ENCODE measurements around the gene KCNIP4.
"Not testable (repeated sequence)": the region's sequence is repeated elsewhere in the genome, so short reads cannot be mapped to it uniquely, and the experiment has no call there.

Gene KCNIP4

DNA sequence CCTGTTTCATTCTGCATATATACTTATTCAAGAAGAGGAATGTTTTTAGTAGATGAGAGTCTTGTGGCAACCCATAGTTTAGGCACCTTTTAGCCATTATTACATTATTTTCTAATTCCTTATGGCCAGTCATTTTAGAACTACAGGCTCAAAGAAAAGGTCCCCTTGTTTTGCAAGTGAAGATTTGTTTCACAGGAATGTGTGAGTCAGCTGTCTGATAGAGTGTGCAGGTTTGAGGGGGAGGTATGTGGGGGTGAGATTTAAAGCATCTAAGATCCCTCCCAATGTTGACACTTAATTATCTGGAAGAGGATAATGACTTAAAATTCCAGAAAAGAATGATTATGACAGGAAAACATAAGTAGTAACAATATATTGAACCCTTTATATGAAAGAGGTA is 495.6 kb downstream of the KCNIP4 start:
- no peak for DNase-seq

DNA sequence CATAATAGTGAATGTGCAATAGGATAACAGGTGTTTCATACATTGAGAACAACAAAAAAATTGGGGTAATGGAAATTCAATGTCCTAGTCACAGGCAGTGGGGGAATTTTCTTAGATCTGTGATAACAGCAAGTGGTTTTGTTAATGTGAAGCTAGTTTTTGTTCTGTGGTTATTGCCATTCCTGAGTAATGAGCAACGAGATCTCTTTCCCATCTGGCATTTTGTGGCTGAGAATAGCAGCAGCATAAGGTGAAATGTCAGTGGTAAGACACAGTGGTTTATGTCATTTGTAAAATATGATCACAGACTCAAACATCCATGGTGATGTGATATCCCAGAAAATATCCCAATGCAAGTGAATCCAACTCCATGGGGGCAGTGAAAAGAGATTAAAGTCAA is 497.5 kb downstream of the KCNIP4 start:
- DNase-seq: no peak

DNA sequence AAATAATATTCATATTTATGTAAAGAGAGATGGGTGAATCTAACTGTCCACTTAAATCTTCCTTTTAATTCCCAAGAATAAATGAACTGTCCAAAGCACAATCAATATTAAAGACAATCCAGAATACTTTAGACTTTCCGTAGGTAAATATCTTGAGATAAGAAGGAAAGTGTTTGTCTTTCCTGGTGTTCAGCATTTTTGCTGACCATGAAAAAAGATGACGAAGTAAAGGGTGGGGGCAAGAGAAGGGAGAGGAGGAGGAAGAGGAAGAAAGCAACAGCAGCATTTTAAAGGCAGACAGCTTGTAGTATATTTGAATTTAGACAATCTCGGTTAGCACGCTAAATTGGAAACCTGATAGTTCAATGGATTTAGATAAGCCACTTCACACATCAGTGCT is 498.2 kb downstream of the KCNIP4 start:
- no peak for DNase-seq

DNA sequence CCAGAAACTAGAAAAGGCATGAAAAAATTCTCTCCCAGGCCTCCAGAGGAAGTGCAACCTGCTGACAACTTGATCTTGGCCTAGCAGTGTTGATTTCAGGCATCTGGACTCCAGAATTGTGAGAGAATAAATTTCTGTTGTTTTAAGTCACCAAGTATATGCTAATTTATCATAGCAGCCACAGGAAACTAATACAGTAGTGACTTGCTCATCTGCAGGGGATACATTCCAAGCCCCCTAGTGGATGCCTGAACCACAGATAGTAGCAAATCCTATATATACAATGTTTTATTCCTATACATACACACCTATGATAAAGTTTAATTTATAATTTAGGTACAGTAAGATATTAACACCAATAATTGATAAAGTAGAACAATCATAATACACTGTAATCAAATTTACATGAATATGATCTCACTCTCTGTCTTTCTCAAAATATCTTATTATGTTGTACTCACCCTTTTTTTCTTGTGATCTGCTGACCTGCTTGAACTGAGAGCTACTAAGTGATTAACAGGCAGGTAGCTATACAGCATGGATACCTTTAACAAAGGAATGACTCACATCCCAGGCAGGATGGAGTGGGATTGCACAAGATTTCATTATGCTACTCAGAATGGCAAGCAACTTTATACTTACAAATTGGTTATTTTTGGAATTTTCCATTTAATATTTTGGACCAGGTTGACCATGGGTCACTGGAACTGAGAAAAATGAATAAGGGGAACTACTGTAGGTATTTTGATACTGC is 501.1 kb downstream of the KCNIP4 start:
- DNase-seq: no peak

GRCh38 chr4:21420166-21420565 is 528.4 kb downstream of the KCNIP4 start:
- DNase-seq: no peak

GRCh38 chr4:21415728-21416127 is 532.8 kb downstream of the KCNIP4 start:
- DNase-seq: no peak

- DNase-seq: no peak
Measured at GRCh38 chr4:21413807-21414370, 534.7 kb downstream of the KCNIP4 start.

DNA sequence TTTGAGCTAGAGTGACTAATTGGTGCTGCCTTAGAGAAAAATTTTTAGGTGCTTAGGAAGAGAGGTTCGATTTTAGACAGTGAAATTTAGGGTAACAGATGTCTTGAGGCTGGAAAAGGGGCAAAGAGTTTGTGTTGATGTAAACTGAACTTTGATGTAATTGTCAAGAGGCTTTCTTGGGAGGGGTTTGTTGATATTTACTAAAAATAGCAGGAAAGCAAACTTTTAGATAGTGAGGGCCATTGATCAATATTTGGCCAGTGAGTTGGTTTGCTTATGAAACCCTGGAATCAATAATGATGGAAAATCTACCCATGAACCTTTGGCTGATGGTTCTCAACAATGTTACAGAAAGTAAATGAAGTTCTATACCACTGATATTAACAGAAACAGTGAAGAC is 537.5 kb downstream of the KCNIP4 start:
- no peak for DNase-seq

- no peak for DNase-seq
Measured at GRCh38 chr4:21410372-21410771, 538.2 kb downstream of the KCNIP4 start.

GRCh38 chr4:21387683-21388082 is 560.9 kb downstream of the KCNIP4 start:
- no peak for DNase-seq

GRCh38 chr4:21386166-21386780 is 562.3 kb downstream of the KCNIP4 start:
- DNase-seq: no peak

DNA sequence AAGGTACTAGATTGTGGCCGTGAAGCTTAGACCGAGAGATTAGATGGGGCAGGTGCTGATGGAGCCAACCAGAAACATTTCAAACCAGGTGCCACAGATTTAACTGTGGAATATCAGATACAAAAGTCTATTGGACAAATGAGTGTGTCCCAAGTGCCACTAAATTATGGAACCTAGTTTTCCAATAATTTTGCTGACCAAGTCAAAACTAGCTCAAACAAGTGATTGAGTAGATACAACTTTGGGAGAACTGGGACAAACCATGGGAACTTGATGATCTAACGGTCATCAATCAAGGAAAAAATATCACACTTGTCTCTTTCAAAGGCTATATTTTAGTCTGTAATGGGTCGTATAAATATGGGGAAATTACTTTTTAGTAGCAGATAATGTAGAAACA is 562.9 kb downstream of the KCNIP4 start:
- DNase-seq: no peak

DNA sequence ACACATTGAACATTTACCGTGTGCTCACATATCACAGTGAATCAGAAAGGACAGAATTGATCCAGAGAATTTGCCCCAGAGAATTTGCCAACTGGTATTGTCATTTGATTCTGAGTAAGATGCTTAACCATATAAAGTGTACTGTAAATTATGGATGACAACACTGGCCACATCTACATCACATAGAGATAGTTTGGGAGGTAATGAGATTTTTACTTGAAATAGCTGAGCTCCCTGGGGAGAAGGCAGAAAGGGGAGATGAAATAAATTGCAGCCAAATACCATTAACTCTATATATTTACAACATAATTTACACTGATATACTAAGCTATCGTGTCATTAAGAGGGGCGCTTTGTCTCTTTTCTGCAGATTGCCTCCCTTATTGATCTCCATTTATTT is 564.0 kb downstream of the KCNIP4 start:
- DNase-seq: no peak

GRCh38 chr4:21380861-21381260 is 567.7 kb downstream of the KCNIP4 start:
- no peak for DNase-seq

DNA sequence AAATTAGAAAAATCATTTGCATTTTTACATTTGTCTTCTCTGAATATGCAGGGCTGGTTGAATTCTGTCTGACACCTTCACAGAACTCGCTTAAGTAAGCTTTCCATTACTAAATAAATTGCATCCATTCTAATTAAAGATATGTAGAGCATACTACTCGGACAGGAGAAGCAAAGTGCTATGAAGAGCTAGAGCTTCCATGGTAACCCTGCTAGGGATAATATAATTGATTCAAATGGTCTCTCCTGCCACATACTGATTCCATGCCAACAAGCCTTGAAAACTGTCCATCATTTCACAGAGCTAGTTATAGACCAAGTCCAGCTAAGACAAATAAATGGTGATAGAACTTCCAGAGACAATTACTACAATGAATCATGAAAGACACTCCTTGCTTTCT is 571.5 kb downstream of the KCNIP4 start:
- no peak for DNase-seq

DNA sequence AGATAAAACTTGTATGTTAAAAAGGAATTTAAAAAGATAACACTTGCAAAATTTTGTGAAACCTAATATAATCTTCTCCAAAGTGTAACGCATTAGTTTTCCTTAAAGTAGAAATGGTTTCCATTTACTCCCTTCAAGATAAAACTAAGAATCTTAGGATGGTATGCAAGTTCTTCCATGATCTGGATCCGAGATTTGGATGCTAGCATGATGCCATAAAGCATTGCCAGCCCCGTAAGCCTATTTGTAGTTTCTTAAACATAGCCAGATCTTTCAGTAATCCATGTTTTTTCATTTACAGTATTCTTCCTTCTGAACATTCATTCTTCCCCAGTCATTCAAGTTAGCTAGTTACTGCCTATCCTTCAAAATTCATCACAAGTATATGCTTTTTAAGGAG is 572.4 kb downstream of the KCNIP4 start:
- DNase-seq: no peak

DNA sequence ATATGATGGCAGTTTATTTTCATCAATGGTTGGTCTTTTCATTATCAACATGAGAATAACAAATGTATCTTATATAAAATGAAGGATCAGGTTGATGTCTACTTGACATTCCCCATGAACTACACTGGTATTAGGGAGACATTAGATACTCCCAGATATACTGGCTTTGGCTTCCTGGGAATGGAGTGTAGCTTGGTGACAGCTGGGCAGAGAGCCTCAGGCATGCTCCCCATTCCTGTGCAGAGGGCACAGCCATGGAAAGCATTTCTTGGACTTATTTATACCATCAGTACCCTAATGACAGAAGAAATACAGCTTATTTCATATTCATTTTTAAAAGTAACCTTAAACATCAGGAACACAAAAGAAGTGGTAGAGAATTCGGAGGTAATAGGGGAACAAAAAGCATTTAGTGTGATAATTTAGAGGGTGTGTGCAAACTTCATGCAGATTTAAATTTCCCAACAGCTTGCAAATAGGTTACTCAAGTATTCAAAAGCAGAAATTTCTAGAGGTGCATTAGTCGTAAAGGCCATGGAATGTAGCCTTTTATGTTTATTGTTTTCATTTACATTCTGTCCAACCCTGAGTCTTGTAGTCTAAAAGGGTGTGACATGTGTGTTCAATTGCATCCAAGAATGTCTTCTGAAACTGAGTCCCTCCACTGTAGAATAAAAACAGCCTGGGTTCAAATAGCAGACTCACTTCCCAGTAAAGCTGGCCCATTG is 573.8 kb downstream of the KCNIP4 start:
- DNase-seq: no peak

DNA sequence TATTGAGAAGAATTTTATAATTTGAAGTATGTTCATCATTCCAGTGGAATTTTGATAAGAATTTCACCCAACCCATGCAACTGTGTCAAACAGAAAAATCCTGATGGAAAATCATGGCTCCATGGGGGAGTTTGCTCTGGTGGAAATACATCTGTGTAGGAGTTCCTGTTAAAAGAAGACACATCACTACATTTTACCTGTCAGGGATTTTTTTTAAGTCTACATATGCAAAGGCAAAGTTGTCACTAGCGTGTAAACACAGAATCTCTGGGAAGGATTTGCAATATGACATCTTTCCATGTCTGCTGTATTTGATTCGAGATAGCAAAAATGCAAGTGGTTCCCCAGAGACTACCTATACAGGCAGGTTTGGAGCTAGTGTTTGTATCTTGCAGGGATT is 581.0 kb downstream of the KCNIP4 start:
- DNase-seq: no peak

GRCh38 chr4:21366840-21367239 is 581.7 kb downstream of the KCNIP4 start:
- no peak for DNase-seq

GRCh38 chr4:21366312-21366711 is 582.3 kb downstream of the KCNIP4 start:
- DNase-seq: no peak

DNA sequence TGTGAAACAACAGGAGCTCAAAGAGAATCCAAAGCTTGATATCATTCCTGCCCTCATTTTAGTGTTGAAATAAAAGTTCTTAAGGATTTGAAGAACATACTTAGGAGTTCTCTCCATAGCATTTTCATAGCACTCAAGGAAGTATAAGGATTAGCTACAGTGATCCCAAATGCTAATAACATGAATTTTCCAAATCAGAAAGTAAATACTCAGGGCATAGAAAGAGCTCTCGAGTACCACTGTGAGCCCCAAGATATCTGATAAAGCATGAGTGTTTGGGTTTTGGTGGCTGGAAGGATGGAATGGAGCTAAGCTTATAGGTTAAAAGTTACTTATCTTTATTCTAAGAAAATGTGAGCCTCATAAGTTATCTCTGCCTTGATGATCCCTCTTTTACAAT is 584.9 kb downstream of the KCNIP4 start:
- DNase-seq: no peak

DNA sequence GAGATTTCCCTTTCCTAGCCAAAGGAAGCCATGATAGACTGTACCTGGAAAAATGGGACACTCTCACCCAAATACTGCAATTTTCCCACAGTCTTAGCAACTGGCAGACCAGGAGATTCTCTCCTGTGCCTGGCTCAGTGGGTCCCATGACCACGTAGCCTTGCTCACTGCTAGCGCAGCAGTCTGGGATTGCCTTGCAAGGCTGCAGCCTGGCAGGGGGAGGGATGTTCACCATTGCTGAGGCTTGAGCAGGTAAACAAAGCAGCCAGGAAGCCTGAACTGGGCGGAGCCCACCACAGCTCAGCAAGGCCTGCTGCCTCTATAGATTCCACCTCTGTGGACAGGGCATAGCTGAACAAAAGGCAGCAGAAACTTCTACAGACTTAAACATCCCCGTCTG is 596.2 kb downstream of the KCNIP4 start:
- DNase-seq: not testable (repeated sequence)

DNA sequence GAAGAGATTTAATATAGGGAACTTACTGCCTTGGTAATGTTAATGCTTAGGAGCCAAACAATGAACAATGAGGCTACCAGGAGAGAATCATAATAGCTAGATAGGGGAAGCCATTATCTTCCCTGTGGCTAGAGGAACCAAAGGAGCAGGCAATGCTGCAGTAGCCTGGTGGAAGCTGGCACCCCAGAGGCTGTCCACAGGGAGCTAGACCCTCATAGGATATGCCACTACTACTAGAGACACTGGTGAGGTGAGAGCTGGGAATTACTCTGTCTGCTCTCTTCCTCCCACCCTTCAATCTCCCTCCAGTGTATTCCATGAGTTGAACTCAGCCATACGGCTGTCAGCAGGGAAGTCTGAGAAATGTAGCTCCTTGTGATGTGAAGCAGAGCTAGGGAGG is 601.4 kb downstream of the KCNIP4 start:
- DNase-seq: no peak

All from NCI-H446 treated with DMSO at 0.1 percent for 48 hours (cell line).